Trophoblast cell (in vitro differentiated cells and primary cell): ENCODE measurements around the gene CRABP2.

Source experiments
- DNase-seq, 2 donors: peaks; one replicate each; pipeline ENCODE4 v3.0.0-alpha.2; 2016
- H2AFZ ChIP-seq: 2 replicates; pipeline ENCODE4 v1.6.1; 2013; ENCODE audit warnings: low read length, moderate library complexity, mild to moderate bottlenecking; ENCODE audit not compliant: insufficient read depth, poor library complexity
- H2AK5ac ChIP-seq: 2 replicates; pipeline ENCODE4 v1.6.1; 2013; ENCODE audit warnings: mild to moderate bottlenecking, low read length
- H2BK120ac ChIP-seq: 2 replicates; pipeline ENCODE4 v1.6.1; 2013; ENCODE audit warnings: low read length, mild to moderate bottlenecking, moderate library complexity; ENCODE audit not compliant: insufficient read depth, poor library complexity
- H2BK12ac ChIP-seq: 2 replicates; pipeline ENCODE4 v1.6.1; 2013; ENCODE audit warnings: mild to moderate bottlenecking, low read length, moderate library complexity
- H2BK5ac ChIP-seq: 2 replicates; pipeline ENCODE4 v1.6.1; 2013; ENCODE audit warnings: low read length, low read depth, moderate library complexity, mild to moderate bottlenecking; ENCODE audit not compliant: poor library complexity
- H3K14ac ChIP-seq: 2 replicates; pipeline ENCODE4 v1.6.1; 2013; ENCODE audit warnings: mild to moderate bottlenecking, low read length
- H3K18ac ChIP-seq: 2 replicates; pipeline ENCODE4 v1.6.1; 2013; ENCODE audit warnings: mild to moderate bottlenecking, low read length
- H3K23ac ChIP-seq: 2 replicates; pipeline ENCODE4 v1.6.1; 2013; ENCODE audit warnings: low read length
- H3K27ac ChIP-seq: 2 replicates; pipeline ENCODE4 v1.5.1; 2013; ENCODE audit warnings: low read depth, mild to moderate bottlenecking, inconsistent platforms, low read length, moderate library complexity
- H3K27me3 ChIP-seq: 2 replicates; pipeline ENCODE4 v1.6.1; 2013; ENCODE audit warnings: inconsistent platforms, mild to moderate bottlenecking, low read length, moderate library complexity; ENCODE audit not compliant: insufficient read depth
- H3K36me3 ChIP-seq, 2 experiments: 1 replicate in 1 of 2; 2 replicates in 1 of 2; pipeline ENCODE4 v1.6.1; 2013; ENCODE audit warnings: low read length in 2 of 2, mild to moderate bottlenecking in 2 of 2, moderate library complexity in 1 of 2; ENCODE audit not compliant: insufficient read depth in 2 of 2, control insufficient read depth in 1 of 2
- H3K4ac ChIP-seq: 2 replicates; pipeline ENCODE4 v1.6.1; 2013; ENCODE audit warnings: low read depth, mild to moderate bottlenecking, low read length, moderate library complexity
- H3K4me1 ChIP-seq, 2 experiments: 1 replicate in 1 of 2; 2 replicates in 1 of 2; pipeline ENCODE4 v1.6.1; 2013; ENCODE audit warnings: low read length in 2 of 2, mild to moderate bottlenecking in 2 of 2, moderate library complexity in 1 of 2; ENCODE audit not compliant: insufficient read depth in 2 of 2, control insufficient read depth in 1 of 2
- H3K4me2 ChIP-seq: 2 replicates; pipeline ENCODE4 v1.6.1; 2013; ENCODE audit warnings: inconsistent platforms, mild to moderate bottlenecking, low read length, moderate library complexity
- H3K4me3 ChIP-seq: 2 replicates; pipeline ENCODE4 v1.5.1; 2013; ENCODE audit warnings: mild to moderate bottlenecking, low read depth, low read length, inconsistent platforms
- H3K79me1 ChIP-seq: one replicate; pipeline ENCODE4 v1.6.1; 2013; ENCODE audit warnings: low read length
- H3K79me2 ChIP-seq: 2 replicates; pipeline ENCODE4 v1.6.1; 2013; ENCODE audit warnings: low read length, mild to moderate bottlenecking; ENCODE audit not compliant: control insufficient read depth, insufficient read depth, poor library complexity
- H3K9ac ChIP-seq: 2 replicates; pipeline ENCODE4 v1.6.1; 2013; ENCODE audit warnings: mild to moderate bottlenecking, low read length
- H3K9me3 ChIP-seq: 2 replicates; pipeline ENCODE4 v1.6.1; 2013; ENCODE audit warnings: low read depth, mild to moderate bottlenecking, control low read depth, inconsistent platforms, low read length; ENCODE audit not compliant: insufficient read depth
- H4K12ac ChIP-seq: 2 replicates; pipeline ENCODE4 v1.6.1; 2013; ENCODE audit warnings: low read depth, mild to moderate bottlenecking, low read length, moderate library complexity
- H4K8ac ChIP-seq: 2 replicates; pipeline ENCODE4 v1.6.1; 2013; ENCODE audit warnings: low read depth, mild to moderate bottlenecking, low read length, moderate library complexity
- H4K91ac ChIP-seq: one replicate; pipeline ENCODE4 v1.6.1; 2013; ENCODE audit warnings: low read depth, mild to moderate bottlenecking, low read length, moderate library complexity
- WGBS: extraction: QIAGEN DNeasy Blood & Tissue Kit; methylation state at CpG from one replicate; pipeline ENCODE4 v1.1.7; 2013; ENCODE audit warnings: missing lambda C conversion rate; ENCODE audit not compliant: insufficient read length, insufficient coverage; ENCODE audit errors: extremely low coverage; 5-methylcytosine and 5-hydroxymethylcytosine counted together

The CRABP2 gene

GRCh38 chr1:156676820-156677615, 28.4 kb downstream of the CRABP2 start, which contains the start of gene NES:
Gene NES (minus strand): TSS chr1:156677407. CDS start chr1:156677264, 143 bp downstream.
- peak within 1 kb of the TSS; percentile 86 for H3K14ac ChIP-seq
- peak; percentile 47 to 54 for DNase-seq
- peak within 1 kb of the TSS; percentile 69 for H2AFZ ChIP-seq
- no peak within 1 kb of the TSS for H3K23ac ChIP-seq
- no CpG with 5 or more reads among the region's 70 CpGs for WGBS
- no peaks in the 10 kb centered on the region for H3K9me3 ChIP-seq
- peak within 1 kb of the TSS; percentile 80 for H2AK5ac ChIP-seq
- peaks cover 26% of the 10 kb centered on the region for H3K79me2 ChIP-seq
- peaks cover 21 to 37% of the 10 kb centered on the region in 2 experiments for H3K4me1 ChIP-seq
- peak within 1 kb of the TSS; percentile 91 for H4K91ac ChIP-seq
- peak within 1 kb of the TSS; percentile 54 for H4K12ac ChIP-seq
- H3K27me3 ChIP-seq = no peaks in the 10 kb centered on the region
- H4K8ac ChIP-seq = peak within 1 kb of the TSS; percentile 72
- H3K4me2 ChIP-seq = peak within 1 kb of the TSS; percentile 78
- peak within 1 kb of the TSS; percentile 65 for H3K27ac ChIP-seq
- H2BK5ac ChIP-seq = peak within 1 kb of the TSS; percentile 97
- peaks cover 29 to 31% of the 10 kb centered on the region in 2 experiments for H3K36me3 ChIP-seq
- peak within 1 kb of the TSS; percentile 79 for H2BK12ac ChIP-seq
- peaks cover 28% of the 10 kb centered on the region for H3K79me1 ChIP-seq
- peak within 1 kb of the TSS; percentile 97 for H3K18ac ChIP-seq
- peak within 1 kb of the TSS; percentile 96 for H3K4ac ChIP-seq
- H3K9ac ChIP-seq = peak within 1 kb of the TSS; percentile 81
- peak within 1 kb of the TSS; percentile 82 for H2BK120ac ChIP-seq
- peak within 1 kb of the TSS; percentile 90 for H3K4me3 ChIP-seq

GRCh38 chr1:156676114-156676819, 29.1 kb downstream of the CRABP2 start:
- peak overlapping the region; percentile 79 for H2BK12ac ChIP-seq
- no peak overlapping the region for H3K23ac ChIP-seq
- peak overlapping the region; percentile 90 for H3K4me3 ChIP-seq
- H3K4me1 ChIP-seq = peaks cover 21 to 36% of the 10 kb centered on the region in 2 experiments
- H4K91ac ChIP-seq = peak overlapping the region; percentile 91
- peaks cover 28% of the 10 kb centered on the region for H3K79me1 ChIP-seq
- H2AFZ ChIP-seq = peak overlapping the region; percentile 61
- H2BK5ac ChIP-seq = peak overlapping the region; percentile 97
- peaks cover 29 to 31% of the 10 kb centered on the region in 2 experiments for H3K36me3 ChIP-seq
- H4K12ac ChIP-seq = peak overlapping the region; percentile 54
- H3K18ac ChIP-seq = peak overlapping the region; percentile 97
- H3K9ac ChIP-seq = peak overlapping the region; percentile 81
- no peaks in the 10 kb centered on the region for H3K9me3 ChIP-seq
- H3K27ac ChIP-seq = peak overlapping the region; percentile 65
- peak overlapping the region; percentile 78 for H3K4me2 ChIP-seq
- H3K27me3 ChIP-seq = no peaks in the 10 kb centered on the region
- H3K4ac ChIP-seq = peak overlapping the region; percentile 96
- no peak for DNase-seq
- no CpG with 5 or more reads among the region's 49 CpGs for WGBS
- peak overlapping the region; percentile 72 for H4K8ac ChIP-seq
- H3K79me2 ChIP-seq = peaks cover 26% of the 10 kb centered on the region
- peak overlapping the region; percentile 65 for H2AK5ac ChIP-seq
- peak overlapping the region; percentile 86 for H3K14ac ChIP-seq
- H2BK120ac ChIP-seq = peak overlapping the region; percentile 82

GRCh38 chr1:156675210-156676113, 29.9 kb downstream of the CRABP2 start:
- 100% methylated on average over 1 of the region's 18 CpGs for WGBS
- H3K4me2 ChIP-seq = peak overlapping the region; percentile 78
- peaks cover 28% of the 10 kb centered on the region for H3K79me1 ChIP-seq
- no peaks in the 10 kb centered on the region for H3K27me3 ChIP-seq
- H3K27ac ChIP-seq = no peak overlapping the region
- H3K4me3 ChIP-seq = peak overlapping the region; percentile 90
- peak overlapping the region; percentile 22 for H3K14ac ChIP-seq
- H4K91ac ChIP-seq = peak overlapping the region; percentile 91
- H3K4ac ChIP-seq = peak overlapping the region; percentile 96
- H2BK5ac ChIP-seq = peak overlapping the region; percentile 97
- H4K12ac ChIP-seq = no peak overlapping the region
- no peak overlapping the region for H3K23ac ChIP-seq
- H4K8ac ChIP-seq = no peak overlapping the region
- peaks cover 26% of the 10 kb centered on the region for H3K79me2 ChIP-seq
- H2BK12ac ChIP-seq = no peak overlapping the region
- H2BK120ac ChIP-seq = no peak overlapping the region
- peaks cover 31 to 34% of the 10 kb centered on the region in 2 experiments for H3K36me3 ChIP-seq
- H3K18ac ChIP-seq = peak overlapping the region; percentile 38
- no peak overlapping the region for H2AFZ ChIP-seq
- no peak for DNase-seq
- H3K4me1 ChIP-seq = peaks cover 28 to 43% of the 10 kb centered on the region in 2 experiments
- no peak overlapping the region for H2AK5ac ChIP-seq
- peak overlapping the region; percentile 81 for H3K9ac ChIP-seq
- no peaks in the 10 kb centered on the region for H3K9me3 ChIP-seq
